Panc1 (cell line): Measurements from ENCODE around the gene KLHDC8A. TPM values are rescaled to one million over a fixed set of nuclear protein-coding genes. Genes with fewer than 3 reads are reported as not detected.

Experiments used
- ATAC-seq: fragments of 200-7000 bp; cut with Tn5 transposase; 2 replicates; pipeline ENCODE4 v1.9.1; 2020; ENCODE audit warnings: mild to moderate bottlenecking, moderate library complexity
- BruUV-seq: library from RNA; stranded (reverse); fragments of 400-500 nt; replicated peaks from 2 replicates; lab custom pipeline; 2021; lab: Mats Ljungman, UMichigan
- CTCF ChIA-PET: fragments of 300-600 bp; sonication (Branson Sonifier 250); formaldehyde crosslinking; loops from one replicate; lab custom pipeline; 2022; ENCODE audit warnings: antibody characterized with exemption; lab: Charles Lee
- POLR2A ChIA-PET: fragments of 300-600 bp; sonication (Branson Sonifier 250); formaldehyde crosslinking; loops from one replicate; lab custom pipeline; 2022; ENCODE audit warnings: antibody characterized with exemption; lab: Charles Lee
- DNase-seq: peaks from one replicate; pipeline ENCODE4 v3.0.0-alpha.2; 2010; ENCODE audit warnings: low read depth, low spot score
- H3K27ac ChIP-seq: 2 replicates; pipeline ENCODE4 v1.5.1; 2011; ENCODE audit warnings: mild to moderate bottlenecking, low read length, inconsistent platforms
- H3K27me3 ChIP-seq: fragments of 200-500 bp; sonication (Bioruptor generic); 2 replicates; pipeline ENCODE4 v1.6.0; 2014; ENCODE audit warnings: low read length, inconsistent platforms; ENCODE audit not compliant: control insufficient read depth, insufficient read depth
- H3K36me3 ChIP-seq: fragments of 200-500 bp; sonication (Bioruptor generic); 2 replicates; pipeline ENCODE4 v1.5.1; 2014; ENCODE audit warnings: inconsistent platforms, mild to moderate bottlenecking, low read length, moderate library complexity; ENCODE audit not compliant: control insufficient read depth, insufficient read depth
- H3K4me1 ChIP-seq: 2 replicates; pipeline ENCODE4 v1.5.1; 2011; ENCODE audit warnings: inconsistent platforms, mild to moderate bottlenecking, low read length, moderate library complexity; ENCODE audit not compliant: control insufficient read depth, insufficient read depth
- H3K4me3 ChIP-seq, 2 experiments: 2 replicates each; pipeline ENCODE4 v1.5.1; 2011 to 2012; ENCODE audit warnings: low read depth in 2 of 2, low read length in 2 of 2, mild to moderate bottlenecking in 2 of 2, inconsistent platforms in 1 of 2, moderate library complexity in 1 of 2
- H3K9me3 ChIP-seq: fragments of 200-500 bp; sonication (Bioruptor generic); 2 replicates; pipeline ENCODE4 v1.5.1; 2014; ENCODE audit warnings: low read depth, mild to moderate bottlenecking, inconsistent platforms, low read length, moderate library complexity; ENCODE audit not compliant: control insufficient read depth, insufficient read depth
- CTCF ChIP-seq: fragments of 450-650 bp; IDR thresholded peaks from 2 replicates; pipeline ENCODE4 v1.5.1; 2017; ENCODE audit warnings: mild to moderate bottlenecking
- POLR2AphosphoS5 ChIP-seq: IDR thresholded peaks from 2 replicates; pipeline ENCODE4 v1.6.1; 2012; ENCODE audit warnings: mild to moderate bottlenecking, low read depth, low read length, moderate library complexity
- SIN3A ChIP-seq: IDR thresholded peaks from 2 replicates; pipeline ENCODE4 v1.6.1; 2012; ENCODE audit warnings: low read depth, mild to moderate bottlenecking, low read length, moderate library complexity, borderline replicate concordance; ENCODE audit not compliant: insufficient read depth
- TCF7L2 ChIP-seq: IDR thresholded peaks from 2 replicates; pipeline ENCODE4 v1.6.1; 2011; ENCODE audit warnings: mild to moderate bottlenecking, low read depth, low read length, inconsistent platforms
- in situ Hi-C: cut with HindIII; loops from 2 replicates; pipeline ENCODE4 v1.10.0; 2016; ENCODE audit warnings: low sequenced_read_pairs, low pct_unique_long_range_greater_than_20kb
- intact Hi-C: fragments of 100-400 bp; cut with micrococcal nuclease; formaldehyde crosslinking; loops from one replicate; pipeline ENCODE4 v1.10.0; 2022; ENCODE audit not compliant: unreplicated experiment
- total RNA-seq: library from RNA; stranded (reverse); gene quantifications from one replicate; pipeline ENCODE4 v1.2.1, GENCODE V29; 2021; ENCODE audit not compliant: unreplicated experiment
- TF ChIP-seq, protein P1 (sequence below), 2 experiments: IDR thresholded peaks; 2 replicates each; pipeline ENCODE4 v1.6.1; 2011 to 2012; ENCODE audit warnings: low read depth in 2 of 2, control low read depth in 1 of 2, low read length in 1 of 2, mild to moderate bottlenecking in 1 of 2, moderate library complexity in 1 of 2; ENCODE audit not compliant: insufficient read depth in 1 of 2

Gene KLHDC8A
- total RNA-seq, 1 experiment from 2014 or later: 0.31 TPM

DNA sequence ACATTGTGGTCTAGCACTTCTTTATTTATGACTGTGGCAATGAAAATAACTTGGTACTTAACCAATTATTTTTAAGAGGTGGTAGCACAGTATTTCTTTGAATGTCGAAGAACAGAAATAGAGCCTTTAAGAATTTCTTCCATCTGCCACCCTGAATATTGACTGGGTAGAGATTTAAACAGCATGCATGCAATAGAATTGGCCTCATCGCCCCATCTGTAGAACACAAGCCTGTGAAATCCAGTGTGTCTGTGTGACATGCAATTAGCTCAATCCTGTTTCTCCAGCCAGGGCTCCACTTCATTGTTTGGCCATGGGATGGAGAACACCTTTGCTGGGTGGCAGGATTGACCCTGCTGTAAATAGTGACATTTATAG is 17.1 kb upstream of the KLHDC8A start:
- Histone ChIP-seq H3K4me3 (no peak overlapping the region), H3K4me1 (no peaks in the 10 kb centered on the region), H3K27ac (no peak overlapping the region), H3K36me3 (no peaks in the 10 kb centered on the region), H3K9me3 (no peaks in the 10 kb centered on the region), H3K27me3 (0 out of 2 replicates have a peak, but pooled peaks cover 2% of the 10 kb centered on the region)
- no peak for ATAC-seq
- intact Hi-C loops: no loop called here
- in situ Hi-C loops: no loop called here
- no peak for TF ChIP-seq POLR2AphosphoS5
- TF ChIP-seq SIN3A: no peak
- no peak for TF ChIP-seq CTCF
- no peak for TF ChIP-seq TCF7L2
- TF ChIP-seq, protein P1, sequence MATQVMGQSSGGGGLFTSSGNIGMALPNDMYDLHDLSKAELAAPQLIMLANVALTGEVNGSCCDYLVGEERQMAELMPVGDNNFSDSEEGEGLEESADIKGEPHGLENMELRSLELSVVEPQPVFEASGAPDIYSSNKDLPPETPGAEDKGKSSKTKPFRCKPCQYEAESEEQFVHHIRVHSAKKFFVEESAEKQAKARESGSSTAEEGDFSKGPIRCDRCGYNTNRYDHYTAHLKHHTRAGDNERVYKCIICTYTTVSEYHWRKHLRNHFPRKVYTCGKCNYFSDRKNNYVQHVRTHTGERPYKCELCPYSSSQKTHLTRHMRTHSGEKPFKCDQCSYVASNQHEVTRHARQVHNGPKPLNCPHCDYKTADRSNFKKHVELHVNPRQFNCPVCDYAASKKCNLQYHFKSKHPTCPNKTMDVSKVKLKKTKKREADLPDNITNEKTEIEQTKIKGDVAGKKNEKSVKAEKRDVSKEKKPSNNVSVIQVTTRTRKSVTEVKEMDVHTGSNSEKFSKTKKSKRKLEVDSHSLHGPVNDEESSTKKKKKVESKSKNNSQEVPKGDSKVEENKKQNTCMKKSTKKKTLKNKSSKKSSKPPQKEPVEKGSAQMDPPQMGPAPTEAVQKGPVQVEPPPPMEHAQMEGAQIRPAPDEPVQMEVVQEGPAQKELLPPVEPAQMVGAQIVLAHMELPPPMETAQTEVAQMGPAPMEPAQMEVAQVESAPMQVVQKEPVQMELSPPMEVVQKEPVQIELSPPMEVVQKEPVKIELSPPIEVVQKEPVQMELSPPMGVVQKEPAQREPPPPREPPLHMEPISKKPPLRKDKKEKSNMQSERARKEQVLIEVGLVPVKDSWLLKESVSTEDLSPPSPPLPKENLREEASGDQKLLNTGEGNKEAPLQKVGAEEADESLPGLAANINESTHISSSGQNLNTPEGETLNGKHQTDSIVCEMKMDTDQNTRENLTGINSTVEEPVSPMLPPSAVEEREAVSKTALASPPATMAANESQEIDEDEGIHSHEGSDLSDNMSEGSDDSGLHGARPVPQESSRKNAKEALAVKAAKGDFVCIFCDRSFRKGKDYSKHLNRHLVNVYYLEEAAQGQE (IDR thresholded peaks at IDR 0.05; ENCODE audit: insufficient read depth in 1 of 2, low read depth in 2 of 2, low read length in 1 of 2): no peak
- DNase-seq: no peak
- no TSS peak for BruUV-seq
- ChIA-PET POLR2A (no interaction called here), CTCF (no interaction called here)

- intact Hi-C loops: no loop called here
- H3K4me1 ChIP-seq: no peaks in the 10 kb centered on the region
- no peaks in the 10 kb centered on the region for H3K36me3 ChIP-seq
- no peaks in the 10 kb centered on the region for H3K9me3 ChIP-seq
- DNase-seq: no peak
- in situ Hi-C loops: no loop called here
- ChIA-PET POLR2A (no interaction called here), CTCF (no interaction called here)
- no peak for ATAC-seq
- no TSS peak for BruUV-seq
- H3K27me3 ChIP-seq: 0 out of 2 replicates have a peak, but pooled peaks cover 2% of the 10 kb centered on the region
- H3K27ac ChIP-seq: no peak overlapping the region
- no peak overlapping the region for H3K4me3 ChIP-seq
- TF ChIP-seq TCF7L2 (no peak), SIN3A (no peak), CTCF (no peak), POLR2AphosphoS5 (no peak)
- TF ChIP-seq, protein P1 (IDR thresholded peaks at IDR 0.05; ENCODE audit: insufficient read depth in 1 of 2, low read depth in 2 of 2, low read length in 1 of 2): no peak
Measured at GRCh38 chr1:205373022-205373797, 16.5 kb upstream of the KLHDC8A start.
